GM12891 (cell line): Measurements from ENCODE around the gene ALDH9A1.
A peak's percentile ranks its signal among the peaks of the same experiment; 100 is the strongest.
"Not testable (repeated sequence)": the region's sequence is repeated elsewhere in the genome, so short reads cannot be mapped to it uniquely, and the experiment has no call there.

Source experiments
- DNase-seq: peaks from one replicate; pipeline ENCODE4 v3.0.0; 2011; ENCODE audit warnings: low spot score; ENCODE audit not compliant: insufficient read length
- FAIRE-seq: peaks from 2 replicates; lab custom pipeline; 2011; peaks lifted over from hg19 to GRCh38; lab: Jason Lieb, UNC
- PAX5 ChIP-seq: IDR thresholded peaks from 2 replicates; pipeline ENCODE4 v1.6.1; 2011; ENCODE audit warnings: low read length, moderate library complexity, mild to moderate bottlenecking; ENCODE audit not compliant: insufficient read depth, severe bottlenecking
- POLR2A ChIP-seq: IDR thresholded peaks from 2 replicates; pipeline ENCODE4 v1.6.1; 2011; ENCODE audit warnings: low read depth, low read length, control low read depth
- POLR2AphosphoS5 ChIP-seq: IDR thresholded peaks from 2 replicates; pipeline ENCODE4 v1.6.1; 2011; ENCODE audit warnings: low read depth, low read length, control low read depth
- POU2F2 ChIP-seq: IDR thresholded peaks from 2 replicates; pipeline ENCODE4 v1.6.1; 2011; ENCODE audit warnings: low read depth, mild to moderate bottlenecking, control low read depth, low read length, moderate library complexity
- SPI1 ChIP-seq: IDR thresholded peaks from 2 replicates; pipeline ENCODE4 v1.6.1; 2011; ENCODE audit warnings: low read depth, low read length, control low read depth
- TAF1 ChIP-seq: IDR thresholded peaks from 2 replicates; pipeline ENCODE4 v1.6.1; 2011; ENCODE audit warnings: low read depth, low read length, control low read depth

Gene ALDH9A1

DNA sequence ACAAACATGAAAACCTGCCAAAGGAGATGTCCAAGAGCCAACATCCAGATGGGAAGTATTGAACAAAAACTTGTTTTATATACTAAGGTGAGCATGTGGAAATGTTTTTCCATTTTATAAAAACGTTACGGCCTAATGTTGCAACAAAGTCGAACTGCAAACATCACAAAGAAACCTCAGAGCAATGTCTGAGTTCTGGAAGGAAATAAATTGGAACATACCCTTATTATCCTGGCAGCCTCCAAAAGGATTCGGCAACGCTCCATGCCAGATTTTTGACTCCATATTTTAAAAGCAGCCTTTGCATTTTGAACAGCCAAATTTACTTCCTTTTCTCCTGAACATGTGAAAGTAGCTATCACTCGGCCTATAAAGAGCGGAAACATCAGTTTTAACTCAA lies 3.3 kb downstream of the ALDH9A1 start:
- TF ChIP-seq POU2F2: no peak
- DNase-seq: no peak
- FAIRE-seq: no peak

DNA sequence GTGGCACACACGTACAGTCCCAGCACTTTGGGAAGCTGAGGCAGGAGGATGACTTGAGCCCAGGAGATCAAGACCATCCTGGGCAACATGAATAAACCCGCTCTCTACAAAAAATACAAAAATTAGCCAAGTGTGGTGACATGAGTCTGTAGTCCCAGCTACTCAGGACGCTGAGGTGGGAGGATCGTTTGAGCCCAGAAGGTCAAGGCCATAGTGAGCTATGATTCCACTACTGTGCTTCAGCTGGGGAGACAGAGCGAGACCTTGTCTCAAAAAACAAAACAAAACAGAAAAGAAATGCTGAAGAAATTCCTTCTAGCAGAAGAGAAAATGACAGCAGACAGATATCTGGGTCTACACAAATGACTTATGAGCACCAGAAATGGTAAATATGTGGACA lies 10.3 kb downstream of the ALDH9A1 start:
- TF ChIP-seq PAX5 (no peak), POLR2A (no peak), TAF1 (no peak)
- DNase-seq: no peak
- no peak for FAIRE-seq

DNA sequence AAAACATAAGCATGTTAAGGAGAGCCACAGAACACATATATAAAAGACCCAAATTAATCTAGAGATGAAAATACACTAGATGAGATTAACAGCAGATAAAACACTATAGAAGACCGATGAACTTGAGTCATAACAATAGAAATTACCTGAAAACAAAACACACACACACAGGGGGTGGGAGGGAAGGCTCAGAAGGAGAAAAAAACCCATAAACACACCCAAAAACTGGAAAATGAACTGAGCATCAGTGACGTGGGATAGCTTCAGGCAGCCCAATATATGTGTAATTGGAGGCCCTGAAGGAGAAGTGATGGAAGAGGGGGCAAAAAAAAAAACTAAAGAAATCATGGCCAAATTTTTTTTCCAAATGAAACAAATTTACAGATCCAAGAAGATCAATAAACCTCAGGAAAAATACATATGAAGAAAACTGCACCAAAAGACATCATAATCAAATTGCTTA lies 11.4 kb downstream of the ALDH9A1 start:
- TF ChIP-seq TAF1 (no peak), POU2F2 (no peak), POLR2AphosphoS5 (no peak), PAX5 (no peak), POLR2A (no peak), SPI1 (no peak)
- no peak for DNase-seq
- FAIRE-seq: no peak

DNA sequence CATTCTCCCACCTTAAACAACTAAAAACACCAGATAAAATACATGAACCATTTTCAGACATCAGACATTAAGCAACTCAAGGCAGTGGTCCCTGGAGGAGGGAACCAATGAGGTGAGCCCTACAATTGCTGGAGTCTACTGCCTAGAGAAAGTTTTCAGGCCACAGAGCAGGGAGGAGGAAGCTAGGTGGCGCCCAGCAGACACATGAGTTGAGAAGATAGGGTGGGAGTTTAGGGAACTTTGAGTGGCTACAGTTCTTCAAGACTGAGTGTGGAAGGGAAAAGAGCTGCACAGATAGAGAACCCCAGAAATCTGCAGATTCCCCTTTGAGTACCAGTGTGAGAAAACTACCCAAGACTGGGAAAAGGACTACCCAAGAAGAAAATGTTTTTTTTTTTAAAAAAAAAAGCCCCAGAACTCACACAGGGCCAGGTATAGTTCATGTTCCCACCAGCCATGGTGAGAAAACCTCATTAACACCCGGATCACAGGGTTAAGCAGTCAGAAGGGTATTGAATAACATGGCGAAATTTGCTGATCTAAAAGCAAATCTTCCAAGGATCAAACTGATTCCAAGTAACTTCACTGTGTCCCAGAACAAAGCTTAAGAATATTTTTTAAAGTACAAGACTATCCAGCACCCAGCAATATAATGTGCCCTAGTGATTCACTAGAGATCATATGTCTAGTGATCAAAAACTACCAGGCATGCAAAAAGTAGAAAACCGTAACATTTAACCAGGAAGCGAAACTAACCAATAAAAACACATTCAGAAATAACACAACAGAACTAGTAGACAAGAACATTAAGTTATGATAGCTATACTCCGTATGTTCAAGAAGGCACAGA lies 12.0 kb downstream of the ALDH9A1 start:
- TF ChIP-seq TAF1 (no peak), SPI1 (peak; percentile 80)
- FAIRE-seq (peak; percentile 68), DNase-seq (no peak)

DNA sequence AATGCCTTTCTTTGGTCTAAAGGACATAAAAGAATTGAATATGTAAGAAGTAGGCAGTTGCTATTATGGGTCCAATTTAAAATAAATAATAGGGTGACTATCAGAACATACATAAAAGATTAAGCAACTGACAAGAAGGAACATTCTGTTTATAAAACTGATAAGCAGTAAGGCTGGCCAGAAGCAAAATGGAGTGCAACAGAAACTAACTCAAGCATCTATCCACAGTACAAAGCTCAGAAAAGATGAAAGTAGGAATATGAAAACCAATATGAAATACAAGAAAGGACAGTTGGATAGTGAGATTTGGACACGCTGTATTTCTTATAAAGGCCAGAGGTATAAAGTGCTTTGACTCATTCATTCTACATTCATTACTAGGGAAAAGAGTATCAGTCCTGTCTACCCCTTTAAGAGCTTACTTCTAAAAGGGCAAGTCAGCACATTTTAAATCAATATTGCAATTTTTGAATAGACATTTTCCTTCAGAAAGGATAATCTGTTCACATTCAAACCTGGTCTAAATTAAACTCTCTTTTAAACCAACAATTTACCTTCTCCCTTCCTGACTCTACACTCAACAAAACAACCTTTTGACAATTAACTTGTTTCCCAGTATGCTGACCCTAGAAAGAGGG lies 14.4 kb downstream of the ALDH9A1 start:
- no peak for TF ChIP-seq PAX5
- TF ChIP-seq SPI1: no peak
- no peak for TF ChIP-seq POLR2AphosphoS5
- no peak for TF ChIP-seq POU2F2
- TF ChIP-seq TAF1: no peak
- no peak for TF ChIP-seq POLR2A
- DNase-seq (no peak), FAIRE-seq (no peak)

DNA sequence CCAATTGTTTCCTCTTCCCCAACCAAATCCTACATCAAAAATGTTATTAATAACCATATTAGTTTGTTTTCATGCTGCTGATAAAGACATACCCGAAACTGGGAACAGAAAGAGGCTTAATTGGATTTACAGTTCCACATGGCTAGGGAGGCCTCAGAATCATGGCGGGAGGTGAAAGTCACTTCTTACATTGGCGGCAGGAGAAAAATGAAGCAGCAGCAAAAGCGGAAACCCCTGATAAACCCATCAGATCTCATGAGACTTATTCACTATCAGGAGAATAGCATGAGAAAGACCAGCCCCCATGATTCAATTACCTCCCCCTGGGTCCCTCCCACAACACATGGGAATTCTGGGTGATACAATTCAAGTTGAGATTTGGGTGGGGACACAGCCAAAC lies 17.6 kb downstream of the ALDH9A1 start:
- DNase-seq: not testable (repeated sequence)

DNA sequence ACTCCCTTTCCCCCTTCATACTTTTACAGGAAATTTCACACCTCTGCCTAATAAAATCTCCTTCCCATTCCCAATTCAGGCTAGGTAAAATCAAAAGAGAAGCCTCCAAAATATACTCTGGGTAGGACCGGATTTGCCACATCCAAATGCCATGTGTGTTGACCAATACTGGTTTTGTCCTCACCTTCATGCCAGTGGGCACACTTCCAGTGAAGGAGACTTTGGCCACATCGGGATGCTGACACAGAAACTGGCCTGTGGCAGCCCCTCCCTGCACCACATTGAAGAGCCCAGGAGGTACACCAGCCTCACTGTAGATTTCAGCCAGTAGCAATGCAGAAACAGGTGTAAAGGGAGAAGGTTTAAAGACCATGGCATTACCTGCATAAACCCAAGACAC lies 18.1 kb downstream of the ALDH9A1 start:
- no peak for TF ChIP-seq POU2F2
- no peak for TF ChIP-seq POLR2A
- no peak for TF ChIP-seq POLR2AphosphoS5
- TF ChIP-seq SPI1: no peak
- TF ChIP-seq PAX5: no peak
- no peak for TF ChIP-seq TAF1
- DNase-seq (no peak), FAIRE-seq (no peak)

More for the DNA sequence above, 17.6 kb downstream of the ALDH9A1 start:
- FAIRE-seq: not testable (repeated sequence)

DNA sequence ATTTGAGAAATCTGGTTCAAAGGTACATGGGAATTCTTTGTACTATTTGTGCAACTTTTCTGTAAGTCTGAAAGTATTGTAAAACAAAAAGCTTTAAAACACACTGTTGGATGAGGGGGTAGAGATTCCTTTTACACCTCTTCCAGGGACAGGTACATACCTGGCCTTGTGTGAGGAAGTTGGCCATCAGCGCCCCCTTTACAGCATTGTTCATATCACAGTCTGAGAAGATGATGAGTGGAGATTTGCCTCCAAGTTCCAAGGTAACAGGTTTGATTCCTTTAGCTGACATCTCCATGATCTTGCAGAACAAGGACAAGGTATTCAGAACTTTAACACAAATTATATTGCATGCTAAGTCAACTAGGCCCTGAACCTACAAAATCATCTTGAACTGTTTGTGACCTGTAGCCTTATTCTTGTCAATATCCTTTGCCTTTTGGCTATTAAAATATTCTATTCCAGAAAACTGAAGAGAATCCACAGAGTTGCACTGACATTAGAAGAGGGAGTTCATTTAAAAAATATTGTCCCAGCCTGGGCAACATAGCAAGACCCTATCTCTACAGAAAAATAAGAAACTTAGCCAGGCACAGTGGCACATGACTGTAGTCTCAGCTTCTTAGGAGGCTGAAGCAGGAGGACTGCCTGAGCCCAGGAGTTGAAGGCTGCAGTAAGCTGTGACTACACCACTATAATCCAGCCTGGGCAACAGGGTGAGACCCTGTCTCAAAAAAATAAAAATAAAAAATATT lies 18.9 kb downstream of the ALDH9A1 start:
- TF ChIP-seq POU2F2: no peak
- TF ChIP-seq POLR2AphosphoS5: no peak
- no peak for TF ChIP-seq POLR2A
- no peak for TF ChIP-seq SPI1
- TF ChIP-seq PAX5: no peak
- TF ChIP-seq TAF1: no peak
- no peak for DNase-seq
- FAIRE-seq: no peak

DNA sequence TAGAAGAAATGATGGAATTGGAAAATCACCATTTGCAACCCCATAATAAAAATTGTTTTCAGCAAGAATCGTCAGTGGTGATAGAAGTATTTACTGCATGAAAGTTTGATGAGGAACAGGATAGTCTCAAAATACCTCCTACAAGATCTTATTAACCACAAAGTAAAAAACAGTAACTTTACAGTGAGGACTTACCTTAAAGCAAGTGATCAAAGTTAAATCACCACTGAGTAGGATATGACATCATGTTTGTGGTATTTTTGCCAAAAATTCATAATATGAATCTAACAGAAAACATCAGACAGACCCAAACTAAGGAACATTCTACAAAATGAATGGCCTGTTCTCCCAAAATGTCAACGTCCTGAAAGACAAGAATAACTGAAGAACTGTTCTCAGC lies 19.9 kb downstream of the ALDH9A1 start:
- no peak for DNase-seq
- FAIRE-seq: no peak
- TF ChIP-seq POLR2A (no peak), POU2F2 (no peak), PAX5 (no peak), SPI1 (no peak), TAF1 (no peak), POLR2AphosphoS5 (no peak)

DNA sequence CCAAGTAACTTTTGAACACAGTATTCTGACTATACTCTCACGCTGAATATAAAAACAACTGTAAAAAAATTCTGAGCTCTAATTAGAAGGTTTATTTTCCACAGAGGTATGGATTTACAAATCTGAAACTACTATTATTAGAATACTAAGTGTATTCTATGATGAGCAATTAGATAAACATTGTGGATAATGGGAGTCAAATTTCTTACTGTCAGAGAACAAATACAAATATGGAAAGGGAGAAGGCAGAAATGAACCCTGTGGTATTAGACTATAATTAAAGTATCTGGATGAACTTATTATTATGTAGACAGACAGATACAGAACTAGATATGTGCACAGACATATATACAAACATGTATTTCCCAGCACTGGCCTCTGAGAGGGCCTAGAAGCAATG lies 22.6 kb downstream of the ALDH9A1 start:
- FAIRE-seq: no peak
- TF ChIP-seq TAF1 (no peak), SPI1 (no peak), POLR2AphosphoS5 (no peak), POLR2A (no peak), PAX5 (no peak), POU2F2 (no peak)
- DNase-seq: no peak
